Measurements from ENCODE around the gene MUC15.

DNA sequence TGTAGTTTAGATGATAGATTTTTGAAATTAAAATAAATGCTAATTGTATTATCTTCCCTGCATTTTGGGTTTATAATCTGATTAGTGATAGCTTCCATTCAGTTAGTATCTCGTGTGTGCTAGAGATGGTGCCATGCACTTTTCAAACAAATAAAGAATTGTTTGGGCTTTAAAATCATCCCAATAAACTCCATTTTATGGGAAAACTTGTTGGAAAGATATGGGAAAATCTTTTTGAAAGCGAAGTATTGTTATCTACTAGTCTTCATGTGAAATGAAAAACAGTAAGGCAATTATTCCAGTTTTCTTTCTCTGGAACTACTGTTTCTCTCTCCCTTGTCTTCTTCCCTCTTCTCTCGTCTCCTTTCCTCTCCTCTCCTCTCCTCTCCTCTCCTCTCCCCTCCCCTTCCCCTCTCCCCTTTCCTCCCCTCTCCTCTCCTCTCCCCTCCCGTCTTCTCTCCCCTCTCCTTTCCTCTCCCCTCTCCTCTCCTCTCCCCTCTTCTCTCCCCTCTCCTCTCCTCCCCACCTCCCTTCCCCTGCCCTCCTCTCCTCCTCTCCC is 27.9 kb upstream of the MUC15 start:
- TF ChIP-seq SMC3 (IDR thresholded peaks at IDR 0.05; ENCODE audit: low read depth, low read length) = no peak
- TF ChIP-seq, protein P1, sequence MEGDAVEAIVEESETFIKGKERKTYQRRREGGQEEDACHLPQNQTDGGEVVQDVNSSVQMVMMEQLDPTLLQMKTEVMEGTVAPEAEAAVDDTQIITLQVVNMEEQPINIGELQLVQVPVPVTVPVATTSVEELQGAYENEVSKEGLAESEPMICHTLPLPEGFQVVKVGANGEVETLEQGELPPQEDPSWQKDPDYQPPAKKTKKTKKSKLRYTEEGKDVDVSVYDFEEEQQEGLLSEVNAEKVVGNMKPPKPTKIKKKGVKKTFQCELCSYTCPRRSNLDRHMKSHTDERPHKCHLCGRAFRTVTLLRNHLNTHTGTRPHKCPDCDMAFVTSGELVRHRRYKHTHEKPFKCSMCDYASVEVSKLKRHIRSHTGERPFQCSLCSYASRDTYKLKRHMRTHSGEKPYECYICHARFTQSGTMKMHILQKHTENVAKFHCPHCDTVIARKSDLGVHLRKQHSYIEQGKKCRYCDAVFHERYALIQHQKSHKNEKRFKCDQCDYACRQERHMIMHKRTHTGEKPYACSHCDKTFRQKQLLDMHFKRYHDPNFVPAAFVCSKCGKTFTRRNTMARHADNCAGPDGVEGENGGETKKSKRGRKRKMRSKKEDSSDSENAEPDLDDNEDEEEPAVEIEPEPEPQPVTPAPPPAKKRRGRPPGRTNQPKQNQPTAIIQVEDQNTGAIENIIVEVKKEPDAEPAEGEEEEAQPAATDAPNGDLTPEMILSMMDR (conservative IDR thresholded peaks at IDR 0.05; ENCODE audit: low read depth, low read length) = no peak
- no peak for TF ChIP-seq MAZ (IDR thresholded peaks at IDR 0.05; ENCODE audit: borderline replicate concordance, low read depth, low read length)
- TF ChIP-seq CEBPB (IDR thresholded peaks at IDR 0.05; ENCODE audit: low read depth, low read length) = no peak
- TF ChIP-seq RAD21 (IDR thresholded peaks at IDR 0.05; ENCODE audit: low read length) = no peak
- TF ChIP-seq POLR2A (IDR thresholded peaks at IDR 0.05; ENCODE audit: low read depth, low read length) = no peak

Measured in IMR-90 (cell line).